OCI-LY7 (cell line): ENCODE data around the gene ETNPPL. TPM values are rescaled to one million over a fixed set of nuclear protein-coding genes. Genes with fewer than 3 reads are reported as not detected.

Experiments
- BruUV-seq: library from RNA; stranded (reverse); fragments of 400-500 nt; replicated peaks from 2 replicates; lab custom pipeline; 2021; lab: Mats Ljungman, UMichigan
- CTCF ChIA-PET: fragments of 300-600 bp; sonication (Branson Sonifier 250); formaldehyde crosslinking; loops from one replicate; lab custom pipeline; 2022; ENCODE audit warnings: antibody characterized with exemption; ENCODE audit not compliant: unreplicated experiment; lab: Charles Lee
- POLR2A ChIA-PET: fragments of 300-600 bp; sonication (Branson Sonifier 250); formaldehyde crosslinking; loops from one replicate; lab custom pipeline; 2022; ENCODE audit warnings: antibody characterized with exemption; lab: Charles Lee
- DNase-seq: peaks from one replicate; pipeline ENCODE4 v3.0.0-alpha.2; 2015; ENCODE audit warnings: low spot score
- H2AFZ ChIP-seq: fragments of 200-600 bp; sonication (generic), shearing (Covaris generic); 2 replicates; pipeline ENCODE4 v1.6.1; 2014; ENCODE audit warnings: mild to moderate bottlenecking, antibody characterized with exemption, low read length, moderate library complexity
- H3K27ac ChIP-seq: fragments of 200-600 bp; sonication (generic); 2 replicates; pipeline ENCODE4 v1.5.1; 2014; ENCODE audit warnings: mixed run types, low read depth, mild to moderate bottlenecking, moderate library complexity, low read length, inconsistent platforms; ENCODE audit not compliant: poor library complexity, severe bottlenecking
- H3K36me3 ChIP-seq: fragments of 200-600 bp; sonication (generic); 2 replicates; pipeline ENCODE4 v1.6.1; 2014; ENCODE audit warnings: mild to moderate bottlenecking, antibody characterized with exemption, low read length, moderate library complexity, mixed read lengths; ENCODE audit not compliant: insufficient read depth
- H3K4me1 ChIP-seq: fragments of 200-600 bp; sonication (generic); 2 replicates; pipeline ENCODE4 v1.5.1; 2014; ENCODE audit warnings: mild to moderate bottlenecking, low read length; ENCODE audit not compliant: insufficient read depth, poor library complexity, severe bottlenecking
- H3K4me2 ChIP-seq: fragments of 200-600 bp; sonication (generic); 2 replicates; pipeline ENCODE4 v1.6.1; 2014; ENCODE audit warnings: mild to moderate bottlenecking, low read length
- H3K4me3 ChIP-seq: fragments of 200-600 bp; sonication (generic); 2 replicates; pipeline ENCODE4 v1.5.1; 2014; ENCODE audit warnings: mild to moderate bottlenecking, low read depth, low read length; ENCODE audit not compliant: poor library complexity, severe bottlenecking
- H3K79me2 ChIP-seq: fragments of 200-600 bp; sonication (generic); 2 replicates; pipeline ENCODE4 v1.6.1; 2016; ENCODE audit warnings: low read depth, mild to moderate bottlenecking, low read length, moderate library complexity, mixed read lengths; ENCODE audit not compliant: insufficient read depth
- H3K9me2 ChIP-seq: fragments of 200-600 bp; sonication (generic); 2 replicates; pipeline ENCODE4 v1.6.1; 2016; ENCODE audit warnings: mild to moderate bottlenecking, low read length, mixed read lengths; ENCODE audit not compliant: insufficient read depth
- H3K9me3 ChIP-seq: fragments of 200-600 bp; sonication (generic); 2 replicates; pipeline ENCODE4 v1.6.1; 2014; ENCODE audit warnings: mild to moderate bottlenecking, mixed run types, low read length, mixed read lengths
- H4K20me1 ChIP-seq: fragments of 200-600 bp; sonication (generic); 2 replicates; pipeline ENCODE4 v1.6.1; 2014; ENCODE audit warnings: mild to moderate bottlenecking, antibody characterized with exemption, low read length, moderate library complexity, mixed read lengths; ENCODE audit not compliant: insufficient read depth
- EZH2phosphoT487 ChIP-seq: fragments of 200-600 bp; sonication (generic); IDR thresholded peaks from 2 replicates; pipeline ENCODE4 v1.6.1; 2018; ENCODE audit warnings: low read depth, borderline replicate concordance, mild to moderate bottlenecking, mixed run types, antibody characterized with exemption, low read length, moderate library complexity, mixed read lengths
- intact Hi-C: fragments of 100-400 bp; cut with micrococcal nuclease; formaldehyde crosslinking; loops from one replicate; pipeline ENCODE4 v1.10.0; 2022; ENCODE audit not compliant: unreplicated experiment
- total RNA-seq, 2 experiments: library from RNA; depleted of rRNA in 1 of 2; stranded (reverse); fragments of >200 nt in 1 of 2; shearing (Covaris generic) in 1 of 2; gene quantifications; 2 replicates each; pipeline ENCODE4 v1.2.3, GENCODE V29; 2014 to 2022
- TF ChIP-seq, protein P1 (sequence below): fragments of 200-600 bp; sonication (generic); conservative IDR thresholded peaks from 2 replicates; pipeline ENCODE4 v1.5.1; 2014; ENCODE audit warnings: mild to moderate bottlenecking, antibody characterized with exemption, low read length, moderate library complexity, mixed read lengths

ETNPPL gene
- total RNA-seq, 2 experiments from 2014 or later: not detected

DNA sequence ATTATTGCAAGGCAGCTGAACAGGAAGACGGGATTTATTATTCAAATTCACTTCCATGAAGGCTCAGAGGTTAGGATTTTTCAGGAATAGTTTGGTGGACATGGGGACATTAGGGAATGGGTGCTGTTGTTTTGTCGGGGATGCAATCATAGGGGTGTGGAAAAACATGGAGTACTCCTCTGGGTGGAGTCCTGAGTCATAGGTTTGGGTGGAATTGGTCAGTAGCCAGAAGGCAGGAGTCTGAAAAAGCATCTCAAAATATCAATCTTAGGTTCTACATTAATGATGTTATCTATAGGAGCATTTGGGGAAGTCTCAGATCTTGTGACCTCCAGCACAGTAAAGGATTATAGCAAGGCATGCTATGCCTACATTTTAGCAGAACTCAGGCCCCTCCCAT, 14.5 kb upstream of the ETNPPL start:
- H2AFZ ChIP-seq: no peak overlapping the region
- BruUV-seq: no TSS peak
- no peaks in the 10 kb centered on the region for H3K9me3 ChIP-seq
- H3K4me1 ChIP-seq: no peaks in the 10 kb centered on the region
- H3K4me2 ChIP-seq: no peak overlapping the region
- TF ChIP-seq EZH2phosphoT487: no peak
- H3K4me3 ChIP-seq: no peak overlapping the region
- H3K36me3 ChIP-seq: no peaks in the 10 kb centered on the region
- H4K20me1 ChIP-seq: no peaks in the 10 kb centered on the region
- no peaks in the 10 kb centered on the region for H3K79me2 ChIP-seq
- CTCF ChIA-PET: no interaction called here
- no peak overlapping the region for H3K27ac ChIP-seq
- DNase-seq: no peak
- no peaks in the 10 kb centered on the region for H3K9me2 ChIP-seq
- POLR2A ChIA-PET: interaction anchor here (0.7 kb wide), 1 partner anchor 152 kb away, joined by 4 read pairs; no protein-coding TSS in a partner anchor
- intact Hi-C loops: no loop called here

DNA sequence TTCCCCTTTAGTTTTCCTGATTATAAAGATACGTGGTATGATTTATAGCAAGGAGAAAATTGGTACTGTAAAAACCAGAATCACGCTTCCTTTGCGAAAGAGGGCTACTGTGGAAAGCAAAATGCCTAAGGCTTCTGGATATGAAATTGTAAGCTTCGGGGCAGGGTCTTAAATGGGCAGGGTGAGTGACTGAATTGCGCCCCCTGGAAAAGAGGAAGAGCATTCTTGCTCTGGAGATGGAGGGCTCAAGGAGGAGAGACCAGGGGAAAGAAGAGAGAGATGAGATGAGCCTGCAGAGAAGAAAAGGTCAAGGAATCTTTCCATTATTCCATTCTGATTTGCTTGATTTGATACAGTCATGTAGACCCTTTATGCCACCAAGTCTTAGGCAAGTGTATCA, 13.1 kb upstream of the ETNPPL start:
- H3K9me2 ChIP-seq: no peaks in the 10 kb centered on the region
- intact Hi-C loops: no loop called here
- no peaks in the 10 kb centered on the region for H4K20me1 ChIP-seq

DNA sequence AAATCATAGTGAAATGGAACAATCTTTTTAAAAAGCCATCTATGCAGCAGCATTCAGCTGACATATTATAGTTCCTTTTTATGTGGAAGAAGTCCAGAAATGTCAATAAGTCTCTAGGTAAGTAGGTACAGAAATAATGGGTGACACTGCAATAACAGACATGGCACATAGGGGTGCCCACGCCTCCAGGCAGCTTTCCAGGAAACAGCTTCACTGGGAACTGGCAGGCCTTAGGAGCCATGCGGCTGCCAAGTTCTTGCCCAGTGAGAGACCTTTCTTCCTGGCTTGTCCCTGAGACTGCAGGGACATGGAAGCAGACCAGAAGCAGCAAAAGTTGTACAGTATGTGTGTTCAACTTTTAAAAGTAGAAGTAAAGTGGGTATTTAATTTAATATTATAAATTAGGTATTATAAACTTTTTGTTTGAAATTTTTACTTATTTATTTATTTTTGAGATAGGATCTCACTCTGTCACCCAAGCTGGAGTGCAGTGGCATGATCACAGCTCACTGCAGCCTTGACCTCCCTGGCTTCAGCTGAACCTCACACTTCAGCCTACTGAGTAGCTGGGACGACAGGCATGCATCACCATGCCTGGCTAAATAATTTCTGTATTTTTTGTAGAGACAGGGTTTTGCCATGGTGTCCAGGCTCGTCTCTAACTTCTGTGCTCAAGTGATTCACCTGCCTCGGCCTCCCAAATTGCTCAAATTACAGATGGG, 12.1 kb upstream of the ETNPPL start:
- intact Hi-C loops: no loop called here
- CTCF ChIA-PET: no interaction called here
- H3K79me2 ChIP-seq: no peaks in the 10 kb centered on the region
- H4K20me1 ChIP-seq: no peaks in the 10 kb centered on the region
- no peaks in the 10 kb centered on the region for H3K9me3 ChIP-seq
- H3K27ac ChIP-seq: no peak overlapping the region
- POLR2A ChIA-PET: no interaction called here
- H3K9me2 ChIP-seq: no peaks in the 10 kb centered on the region
- no peak overlapping the region for H2AFZ ChIP-seq
- no peaks in the 10 kb centered on the region for H3K4me1 ChIP-seq
- H3K36me3 ChIP-seq: no peaks in the 10 kb centered on the region
- TF ChIP-seq EZH2phosphoT487: no peak
- TF ChIP-seq, protein P1, sequence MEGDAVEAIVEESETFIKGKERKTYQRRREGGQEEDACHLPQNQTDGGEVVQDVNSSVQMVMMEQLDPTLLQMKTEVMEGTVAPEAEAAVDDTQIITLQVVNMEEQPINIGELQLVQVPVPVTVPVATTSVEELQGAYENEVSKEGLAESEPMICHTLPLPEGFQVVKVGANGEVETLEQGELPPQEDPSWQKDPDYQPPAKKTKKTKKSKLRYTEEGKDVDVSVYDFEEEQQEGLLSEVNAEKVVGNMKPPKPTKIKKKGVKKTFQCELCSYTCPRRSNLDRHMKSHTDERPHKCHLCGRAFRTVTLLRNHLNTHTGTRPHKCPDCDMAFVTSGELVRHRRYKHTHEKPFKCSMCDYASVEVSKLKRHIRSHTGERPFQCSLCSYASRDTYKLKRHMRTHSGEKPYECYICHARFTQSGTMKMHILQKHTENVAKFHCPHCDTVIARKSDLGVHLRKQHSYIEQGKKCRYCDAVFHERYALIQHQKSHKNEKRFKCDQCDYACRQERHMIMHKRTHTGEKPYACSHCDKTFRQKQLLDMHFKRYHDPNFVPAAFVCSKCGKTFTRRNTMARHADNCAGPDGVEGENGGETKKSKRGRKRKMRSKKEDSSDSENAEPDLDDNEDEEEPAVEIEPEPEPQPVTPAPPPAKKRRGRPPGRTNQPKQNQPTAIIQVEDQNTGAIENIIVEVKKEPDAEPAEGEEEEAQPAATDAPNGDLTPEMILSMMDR: no peak
- DNase-seq: no peak
- H3K4me3 ChIP-seq: no peak overlapping the region
- H3K4me2 ChIP-seq: no peak overlapping the region
- BruUV-seq: no TSS peak

More for the DNA sequence above, 13.1 kb upstream of the ETNPPL start:
- ChIA-PET POLR2A (no interaction called here), CTCF (no interaction called here)
- no peaks in the 10 kb centered on the region for H3K4me1 ChIP-seq
- no peak overlapping the region for H3K27ac ChIP-seq
- no peaks in the 10 kb centered on the region for H3K79me2 ChIP-seq
- no peak for DNase-seq
- H3K36me3 ChIP-seq: no peaks in the 10 kb centered on the region
- TF ChIP-seq, protein P1: no peak
- TF ChIP-seq EZH2phosphoT487: no peak
- H3K9me3 ChIP-seq: no peaks in the 10 kb centered on the region
- no peak overlapping the region for H2AFZ ChIP-seq
- H3K4me2 ChIP-seq: no peak overlapping the region
- no peak overlapping the region for H3K4me3 ChIP-seq
- no TSS peak for BruUV-seq
